Measurements from ENCODE around the gene DUSP10. TPM values are rescaled to one million over a fixed set of nuclear protein-coding genes. Genes with fewer than 3 reads are reported as not detected.
A peak's percentile ranks its signal among the peaks of the same experiment; 100 is the strongest.

DUSP10 gene
- total RNA-seq, 1 donor from 2014 or later: 19.4 TPM

GRCh38 chr1:221777431-221778072, 35.7 kb upstream of the DUSP10 start:
- H3K36me3 Mint-ChIP-seq (ENCODE audit: low read depth): peaks cover 7% of the 10 kb centered on the region

GRCh38 chr1:221776495-221777301, 34.8 kb upstream of the DUSP10 start:
- no peaks in the 10 kb centered on the region for H3K27me3 Mint-ChIP-seq (ENCODE audit: insufficient read depth)
- intact Hi-C loops (cut with micrococcal nuclease): loop anchor here (1.0 to 2.0 kb wide), 10 partner anchors 22 to 336 kb away; partner anchors contain the start of gene DUSP10
- H3K36me3 Mint-ChIP-seq (ENCODE audit: low read depth): peaks cover 10% of the 10 kb centered on the region
- no peaks in the 10 kb centered on the region for H3K9me3 Mint-ChIP-seq
- peak overlapping the region; percentile 79 for H3K4me3 Mint-ChIP-seq
- peaks cover 88% of the 10 kb centered on the region for H3K4me1 Mint-ChIP-seq (ENCODE audit: low read depth)
- H3K27ac Mint-ChIP-seq: peak overlapping the region; percentile 98
- no peak for DNase-seq (ENCODE audit: low spot score)

More at GRCh38 chr1:221777431-221778072, 35.7 kb upstream of the DUSP10 start:
- peak overlapping the region; percentile 79 for H3K4me3 Mint-ChIP-seq
- intact Hi-C loops (cut with micrococcal nuclease): loop anchor here (1.0 to 2.0 kb wide), 12 partner anchors 17 to 337 kb away; partner anchors contain the start of gene DUSP10
- no peaks in the 10 kb centered on the region for H3K27me3 Mint-ChIP-seq (ENCODE audit: insufficient read depth)
- peak; percentile 55 for DNase-seq (ENCODE audit: low spot score)
- H3K4me1 Mint-ChIP-seq (ENCODE audit: low read depth): peaks cover 92% of the 10 kb centered on the region
- no peaks in the 10 kb centered on the region for H3K9me3 Mint-ChIP-seq
- peak overlapping the region; percentile 98 for H3K27ac Mint-ChIP-seq

GRCh38 chr1:221775206-221775605, 33.3 kb upstream of the DUSP10 start:
- intact Hi-C loops (cut with micrococcal nuclease): no loop called here
- Mint-ChIP-seq H3K4me1 (ENCODE audit: low read depth) (peaks cover 74% of the 10 kb centered on the region), H3K27ac (peak overlapping the region; percentile 98), H3K27me3 (ENCODE audit: insufficient read depth) (no peaks in the 10 kb centered on the region), H3K9me3 (no peaks in the 10 kb centered on the region), H3K4me3 (peak overlapping the region; percentile 34), H3K36me3 (ENCODE audit: low read depth) (peaks cover 6% of the 10 kb centered on the region)
- no peak for DNase-seq (ENCODE audit: low spot score)

- no peak overlapping the region for H3K4me3 Mint-ChIP-seq
Measured at GRCh38 chr1:221774054-221774842, 32.4 kb upstream of the DUSP10 start.

GRCh38 chr1:221773383-221773782, 31.5 kb upstream of the DUSP10 start:
- Mint-ChIP-seq H3K9me3 (no peaks in the 10 kb centered on the region), H3K27ac (no peak overlapping the region), H3K27me3 (ENCODE audit: insufficient read depth) (no peaks in the 10 kb centered on the region), H3K36me3 (ENCODE audit: low read depth) (peaks cover 7% of the 10 kb centered on the region), H3K4me1 (ENCODE audit: low read depth) (peaks cover 68% of the 10 kb centered on the region), H3K4me3 (no peak overlapping the region)
- intact Hi-C loops (cut with micrococcal nuclease): no loop called here
- no peak for DNase-seq (ENCODE audit: low spot score)

More at GRCh38 chr1:221774054-221774842, 32.4 kb upstream of the DUSP10 start:
- Mint-ChIP-seq H3K27ac (no peak overlapping the region), H3K9me3 (no peaks in the 10 kb centered on the region), H3K4me1 (ENCODE audit: low read depth) (peaks cover 69% of the 10 kb centered on the region), H3K27me3 (ENCODE audit: insufficient read depth) (no peaks in the 10 kb centered on the region), H3K36me3 (ENCODE audit: low read depth) (peaks cover 7% of the 10 kb centered on the region)
- DNase-seq (ENCODE audit: low spot score): no peak
- intact Hi-C loops (cut with micrococcal nuclease): no loop called here

DNA sequence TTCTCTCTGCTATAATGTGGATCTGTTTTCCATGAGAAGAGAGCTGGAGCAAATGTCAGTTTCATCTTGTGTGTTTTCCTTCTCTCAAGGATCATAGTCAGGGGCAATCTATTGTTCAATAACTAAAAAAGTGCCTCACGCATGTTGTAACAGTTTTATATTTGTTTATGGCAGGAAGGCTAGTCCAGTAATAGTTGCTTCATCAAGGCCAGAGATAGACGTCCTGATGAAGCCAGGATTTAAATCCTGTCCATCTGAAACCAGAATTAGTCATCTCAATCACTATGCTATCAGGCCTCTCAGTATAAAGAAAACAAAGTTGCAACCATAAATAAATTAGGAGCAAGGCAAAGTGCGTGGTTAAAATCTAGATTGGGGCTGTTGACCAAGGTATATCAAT, 30.2 kb upstream of the DUSP10 start:
- intact Hi-C loops (cut with micrococcal nuclease): no loop called here
- H3K27me3 Mint-ChIP-seq (ENCODE audit: insufficient read depth): no peaks in the 10 kb centered on the region
- H3K4me1 Mint-ChIP-seq (ENCODE audit: low read depth): peaks cover 63% of the 10 kb centered on the region
- DNase-seq (ENCODE audit: low spot score): no peak
- H3K27ac Mint-ChIP-seq: no peak overlapping the region
- H3K9me3 Mint-ChIP-seq: no peaks in the 10 kb centered on the region
- H3K36me3 Mint-ChIP-seq (ENCODE audit: low read depth): peaks cover 9% of the 10 kb centered on the region
- no peak overlapping the region for H3K4me3 Mint-ChIP-seq

DNA sequence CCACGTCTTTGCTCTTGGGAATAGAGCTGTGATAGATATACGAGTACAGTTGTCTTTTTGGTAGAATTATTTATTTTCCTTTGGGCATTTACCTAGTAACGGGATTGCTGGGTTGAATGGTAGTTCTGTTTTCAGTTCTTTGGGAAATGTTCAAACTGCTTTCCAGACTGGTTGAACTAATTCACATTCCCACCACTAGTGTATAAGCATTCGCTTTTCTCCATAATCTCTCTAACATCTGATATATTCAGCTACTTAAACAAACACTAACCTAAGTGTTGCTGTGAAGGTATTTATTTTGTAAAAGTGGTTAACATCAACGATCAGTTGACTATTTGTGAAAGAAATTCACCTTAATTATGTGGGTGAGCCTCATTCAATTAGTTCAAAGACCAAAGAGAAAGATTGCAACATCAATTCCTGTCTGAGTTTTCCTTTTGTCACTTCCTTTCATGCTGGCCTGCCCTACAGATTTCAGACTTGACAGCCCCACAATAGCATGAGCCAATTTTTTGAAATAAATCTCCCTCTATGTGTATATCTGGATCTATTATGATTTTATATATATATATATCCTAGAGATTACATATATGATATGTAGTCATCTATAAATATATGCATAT, 26.7 kb upstream of the DUSP10 start:
- no peak for DNase-seq (ENCODE audit: low spot score)
- no peak overlapping the region for H3K4me3 Mint-ChIP-seq
- intact Hi-C loops (cut with micrococcal nuclease): no loop called here
- no peaks in the 10 kb centered on the region for H3K27me3 Mint-ChIP-seq (ENCODE audit: insufficient read depth)
- peaks cover 45% of the 10 kb centered on the region for H3K4me1 Mint-ChIP-seq (ENCODE audit: low read depth)
- no peaks in the 10 kb centered on the region for H3K9me3 Mint-ChIP-seq
- H3K27ac Mint-ChIP-seq: peak overlapping the region; percentile 30
- H3K36me3 Mint-ChIP-seq (ENCODE audit: low read depth): peaks cover 8% of the 10 kb centered on the region

GRCh38 chr1:221766210-221766609, 24.3 kb upstream of the DUSP10 start:
- Mint-ChIP-seq H3K9me3 (no peaks in the 10 kb centered on the region), H3K4me1 (ENCODE audit: low read depth) (peaks cover 42% of the 10 kb centered on the region), H3K36me3 (ENCODE audit: low read depth) (peaks cover 7% of the 10 kb centered on the region), H3K4me3 (no peak overlapping the region), H3K27me3 (ENCODE audit: insufficient read depth) (no peaks in the 10 kb centered on the region), H3K27ac (no peak overlapping the region)
- intact Hi-C loops (cut with micrococcal nuclease): no loop called here
- no peak for DNase-seq (ENCODE audit: low spot score)

- Mint-ChIP-seq H3K9me3 (no peaks in the 10 kb centered on the region), H3K4me3 (no peak overlapping the region), H3K27ac (no peak overlapping the region), H3K36me3 (ENCODE audit: low read depth) (peaks cover 7% of the 10 kb centered on the region), H3K27me3 (ENCODE audit: insufficient read depth) (no peaks in the 10 kb centered on the region), H3K4me1 (ENCODE audit: low read depth) (peaks cover 49% of the 10 kb centered on the region)
- no peak for DNase-seq (ENCODE audit: low spot score)
- intact Hi-C loops (cut with micrococcal nuclease): no loop called here
Measured at GRCh38 chr1:221765527-221765926, 23.6 kb upstream of the DUSP10 start.

GRCh38 chr1:221762121-221762520, 20.2 kb upstream of the DUSP10 start:
- Mint-ChIP-seq H3K27me3 (ENCODE audit: insufficient read depth) (no peaks in the 10 kb centered on the region), H3K9me3 (peaks cover 3% of the 10 kb centered on the region), H3K4me1 (ENCODE audit: low read depth) (peaks cover 57% of the 10 kb centered on the region), H3K4me3 (no peak overlapping the region), H3K27ac (no peak overlapping the region), H3K36me3 (ENCODE audit: low read depth) (peaks cover 5% of the 10 kb centered on the region)
- intact Hi-C loops (cut with micrococcal nuclease): no loop called here
- DNase-seq (ENCODE audit: low spot score): no peak

DNA sequence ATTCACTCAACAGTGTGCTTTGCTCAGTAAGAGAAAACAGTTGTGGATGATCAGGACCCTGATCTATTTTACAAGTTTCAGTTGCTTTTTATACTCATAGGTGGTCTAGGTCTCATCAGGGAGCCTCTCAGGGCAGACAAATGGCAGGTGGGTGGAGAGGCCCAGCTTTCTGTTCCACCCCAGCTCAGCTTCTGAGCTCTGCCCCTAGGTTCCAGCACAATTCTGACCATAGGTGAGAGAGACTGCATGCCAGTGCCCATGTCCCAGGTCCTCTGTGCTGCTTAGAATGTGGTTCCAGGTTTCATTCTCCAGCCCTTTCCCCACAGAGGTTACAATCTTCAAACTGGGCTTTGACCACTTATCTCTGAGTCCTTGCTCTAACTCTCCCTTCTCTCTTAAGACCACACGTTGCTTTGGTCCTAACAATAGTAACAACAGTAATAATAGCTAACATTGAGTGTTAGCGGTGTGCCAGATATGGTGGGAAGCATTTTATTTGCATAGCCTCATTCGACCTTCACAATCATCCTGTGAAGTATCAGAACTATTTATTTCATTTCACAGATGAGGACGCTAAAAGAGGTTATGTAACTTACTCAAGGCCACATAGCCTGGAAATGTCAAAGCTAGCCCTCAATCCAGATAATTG, 19.6 kb upstream of the DUSP10 start:
- peaks cover 57% of the 10 kb centered on the region for H3K4me1 Mint-ChIP-seq (ENCODE audit: low read depth)
- no peak overlapping the region for H3K27ac Mint-ChIP-seq
- H3K9me3 Mint-ChIP-seq: peaks cover 9% of the 10 kb centered on the region
- H3K27me3 Mint-ChIP-seq (ENCODE audit: insufficient read depth): no peaks in the 10 kb centered on the region
- H3K4me3 Mint-ChIP-seq: no peak overlapping the region
- intact Hi-C loops (cut with micrococcal nuclease): no loop called here
- no peak for DNase-seq (ENCODE audit: low spot score)
- H3K36me3 Mint-ChIP-seq (ENCODE audit: low read depth): peaks cover 3% of the 10 kb centered on the region

DNA sequence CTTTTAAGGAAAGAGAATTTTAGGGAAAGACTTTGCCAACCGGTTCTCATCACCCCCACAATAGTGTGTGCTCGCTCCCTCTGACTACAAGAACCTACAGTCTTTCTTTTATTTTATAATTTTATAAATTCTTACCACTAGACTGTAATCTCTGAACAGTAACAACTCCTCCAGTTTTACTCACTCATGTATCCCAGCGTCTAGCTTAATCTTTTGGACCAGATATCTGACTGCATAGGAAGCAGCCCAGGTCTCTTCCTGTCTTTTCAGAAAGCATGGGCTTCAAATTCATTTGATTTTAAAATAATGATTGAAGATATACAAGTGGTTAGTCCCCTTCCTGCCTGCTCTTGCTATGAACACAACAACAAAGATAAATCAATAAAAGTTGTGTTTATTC, 19.0 kb upstream of the DUSP10 start:
- H3K36me3 Mint-ChIP-seq (ENCODE audit: low read depth): peaks cover 7% of the 10 kb centered on the region
- no peaks in the 10 kb centered on the region for H3K27me3 Mint-ChIP-seq (ENCODE audit: insufficient read depth)
- H3K9me3 Mint-ChIP-seq: peaks cover 15% of the 10 kb centered on the region
- H3K27ac Mint-ChIP-seq: no peak overlapping the region
- H3K4me1 Mint-ChIP-seq (ENCODE audit: low read depth): peaks cover 57% of the 10 kb centered on the region
- intact Hi-C loops (cut with micrococcal nuclease): no loop called here
- no peak overlapping the region for H3K4me3 Mint-ChIP-seq
- DNase-seq (ENCODE audit: low spot score): no peak

Data from activated T-helper 1 cell treated with anti-CD3 and anti-CD28 coated beads, Interleukin-12 subunit alpha, Interleukin-12 subunit beta, Interleukin-2, Interleukin-4 antibody, amounts not matched to agents 30 ng/mL and 10 ng/mL and 1 ng/mL, durations not matched to agents 14 hours and 24 hours and 36 hours (primary cell).